D721Med (cell line): ENCODE measurements around the gene CALCB.
A peak's percentile ranks its signal among the peaks of the same experiment; 100 is the strongest.
"Not testable (repeated sequence)": the region's sequence is repeated elsewhere in the genome, so short reads cannot be mapped to it uniquely, and the experiment has no call there.

Experiments used
- DNase-seq: peaks from one replicate; pipeline ENCODE4 v3.0.0; 2011; ENCODE audit warnings: low spot score; ENCODE audit not compliant: insufficient read length
- FAIRE-seq: peaks from 2 replicates; lab custom pipeline; 2011; peaks lifted over from hg19 to GRCh38; lab: Jason Lieb, UNC
- CTCF ChIP-seq: IDR thresholded peaks from 2 replicates; pipeline ENCODE4 v1.5.1; 2012; ENCODE audit warnings: mild to moderate bottlenecking, control low read depth; ENCODE audit not compliant: insufficient read depth; ENCODE audit errors: missing control alignments

The CALCB gene

GRCh38 chr11:15057329-15057728 lies 16.1 kb upstream of the CALCB start:
- TF ChIP-seq CTCF = no peak
- DNase-seq (no peak), FAIRE-seq (no peak)

DNA sequence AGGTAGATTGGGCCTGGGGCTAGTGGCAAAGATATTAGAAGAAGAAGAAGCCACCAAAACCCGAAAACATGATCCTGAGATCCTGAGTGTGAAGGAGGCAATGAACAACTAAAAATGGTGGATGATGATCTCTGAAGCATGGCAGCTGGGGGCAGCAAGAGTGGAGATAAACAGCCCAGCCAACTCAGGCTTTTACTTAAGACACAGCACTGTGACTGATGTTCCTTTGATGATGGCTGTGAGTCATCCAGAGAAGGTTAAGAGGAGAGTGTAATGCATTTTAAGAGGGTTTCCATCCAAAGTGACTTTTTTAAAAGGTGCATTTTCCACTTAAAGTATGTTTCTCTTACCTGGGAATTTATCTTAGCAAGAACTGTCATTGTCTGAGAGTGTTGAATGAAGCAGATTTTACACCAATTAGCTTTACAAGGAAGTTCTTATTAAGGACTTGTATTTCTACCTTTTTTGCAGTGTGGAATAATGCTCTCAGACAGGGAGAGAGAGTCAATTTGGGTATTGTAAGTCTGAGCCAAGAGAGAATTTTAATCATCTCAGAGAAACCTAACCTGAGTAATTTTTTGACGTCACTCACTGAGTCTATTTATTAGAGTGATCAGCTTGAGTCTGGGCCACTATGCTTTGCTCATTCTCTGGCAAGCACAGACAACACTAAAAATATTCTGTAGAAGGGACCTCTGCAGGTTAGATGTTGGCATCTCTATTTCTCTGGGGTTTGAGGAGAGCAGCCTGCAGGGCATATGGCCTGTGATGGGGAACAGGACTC lies 14.1 kb upstream of the CALCB start:
- FAIRE-seq (no peak), DNase-seq (no peak)
- no peak for TF ChIP-seq CTCF

- no peak for DNase-seq
- no peak for FAIRE-seq
- TF ChIP-seq CTCF = no peak
Observed at GRCh38 chr11:15062599-15062998, 10.8 kb upstream of the CALCB start.

- DNase-seq, FAIRE-seq: not testable (repeated sequence)
Observed at GRCh38 chr11:15069751-15070150, 3.6 kb upstream of the CALCB start.

GRCh38 chr11:15071556-15072255 lies 1.7 kb upstream of the CALCB start:
- TF ChIP-seq CTCF = no peak
- DNase-seq (no peak), FAIRE-seq (no peak)

DNA sequence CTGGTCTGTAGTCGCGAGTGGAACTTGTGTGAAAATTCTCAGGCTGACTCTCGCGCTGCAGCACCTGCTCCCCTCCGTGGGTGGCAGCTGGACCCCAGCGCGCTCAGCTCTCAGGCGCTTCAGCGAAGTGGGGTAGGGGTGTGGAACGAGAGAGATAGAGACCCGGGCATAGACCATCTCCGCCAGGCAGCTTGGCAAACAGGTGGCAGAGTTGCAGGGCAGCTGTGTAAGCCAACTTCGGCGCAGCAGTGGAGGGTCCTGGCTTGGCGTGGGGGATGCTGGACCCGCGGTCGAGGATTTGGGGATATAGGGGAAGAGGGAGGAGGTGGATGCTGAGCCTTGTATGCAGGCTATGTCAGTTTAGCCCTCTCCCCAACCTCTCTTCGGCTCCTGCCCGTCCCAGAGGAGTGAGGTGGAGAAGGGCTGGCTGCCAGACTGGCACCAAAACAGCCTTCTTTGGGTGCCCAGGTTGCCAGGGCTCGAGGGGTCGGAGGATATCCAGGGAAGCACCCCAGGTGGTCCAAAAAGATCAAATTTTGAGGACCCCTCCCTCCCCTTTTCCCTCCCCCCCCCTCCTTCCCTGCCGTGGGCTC lies 746 bp upstream of the CALCB start:
- DNase-seq = no peak
- no peak for FAIRE-seq
- TF ChIP-seq CTCF = no peak

- DNase-seq (no peak), FAIRE-seq (no peak)
- TF ChIP-seq CTCF = peak; percentile 91
Observed at GRCh38 chr11:15074206-15075161, 1.1 kb downstream of the CALCB start.
